Right atrium auricular region (tissue), 2 donors: Measurements from ENCODE around the gene EIF3K. TPM values are rescaled to one million over a fixed set of nuclear protein-coding genes. Genes with fewer than 3 reads are reported as not detected.

Experiments used
- DNase-seq: peaks from one replicate; pipeline ENCODE4 v3.0.0-alpha.2; 2019; ENCODE audit warnings: low spot score
- H3K27ac ChIP-seq, 2 donors: fragments of 200-600 bp; sonication (generic); 1 replicate in 1 of 2; 2 replicates in 1 of 2; pipeline ENCODE4 v1.5.1; 2016 to 2019
- H3K27me3 ChIP-seq, 2 donors: fragments of 200-600 bp; sonication (generic); one replicate each; pipeline versions ENCODE4 v1.5.1 to v1.6.0; 2017 to 2019
- H3K36me3 ChIP-seq: fragments of 200-600 bp; sonication (generic); one replicate; pipeline ENCODE4 v1.5.1; 2016
- H3K4me1 ChIP-seq, 2 donors: fragments of 200-600 bp; sonication (generic); one replicate each; pipeline versions ENCODE4 v1.5.1 to v1.6.0; 2017 to 2019
- H3K4me3 ChIP-seq, 2 donors: fragments of 200-600 bp; sonication (generic); 1 replicate in 1 of 2; 2 replicates in 1 of 2; pipeline ENCODE4 v1.5.1; 2017 to 2019; ENCODE audit warnings: mild to moderate bottlenecking in 1 of 2, moderate library complexity in 1 of 2
- H3K9me3 ChIP-seq, 2 donors: fragments of 200-600 bp; sonication (generic); one replicate each; pipeline ENCODE4 v1.5.1; 2019
- CTCF ChIP-seq, 2 donors: fragments of 200-600 bp; sonication (generic); IDR thresholded peaks; one replicate each; pipeline ENCODE4 v1.5.1; 2019; ENCODE audit warnings: antibody characterized with exemption in 2 of 2
- total RNA-seq, 2 donors: library from RNA; depleted of rRNA; stranded (reverse); fragments of >200 nt; gene quantifications; one replicate each; pipeline ENCODE4 v1.1.0, GENCODE V29; 2016

Gene EIF3K
- total RNA-seq, 2 donors from 2014 or later, result 716 to 786 TPM

DNA sequence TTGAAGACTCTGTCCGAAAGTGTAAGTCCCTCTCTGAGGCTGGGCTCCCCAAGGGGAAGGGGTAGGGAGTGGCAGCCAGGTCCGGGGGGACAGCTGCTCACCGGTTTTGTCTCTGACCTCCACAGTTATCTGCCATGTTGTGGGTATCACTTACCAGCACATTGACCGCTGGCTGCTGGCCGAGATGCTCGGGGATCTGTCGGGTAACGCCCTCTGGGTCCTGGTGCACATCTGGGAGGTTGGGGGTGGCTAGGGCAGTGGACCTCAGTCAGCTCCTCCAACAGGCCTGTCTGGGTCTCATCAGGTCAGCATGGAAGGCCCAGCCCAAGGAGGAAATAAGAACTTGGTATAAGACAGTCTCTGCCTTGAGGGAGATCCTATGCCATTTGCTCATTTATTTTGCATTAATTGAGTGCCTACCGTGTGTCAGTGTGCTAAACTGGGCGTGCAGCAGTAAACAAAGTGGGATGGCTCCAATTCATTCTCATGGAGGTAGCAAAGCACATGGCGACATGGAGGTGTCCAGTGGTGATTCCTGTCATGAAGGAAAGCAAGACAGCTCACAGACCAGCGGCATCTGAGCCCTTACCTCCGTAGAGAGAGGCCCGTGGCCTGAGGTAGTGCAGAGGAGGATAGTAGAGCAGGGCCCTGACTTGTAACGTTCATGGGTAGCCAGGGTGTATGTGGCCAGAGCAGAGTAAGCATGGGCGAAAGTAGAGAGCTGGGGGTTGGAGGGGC lies 13.7 kb downstream of the EIF3K start:
- H3K27me3 ChIP-seq, result no peaks in the 10 kb centered on the region
- H3K4me3 ChIP-seq, result no peak overlapping the region
- no peak overlapping the region for H3K27ac ChIP-seq
- H3K36me3 ChIP-seq, result peaks cover 85% of the 10 kb centered on the region
- DNase-seq, result no peak
- peaks cover 0 to 15% of the 10 kb centered on the region in 2 donors for H3K4me1 ChIP-seq
- H3K9me3 ChIP-seq, result no peaks in the 10 kb centered on the region
- TF ChIP-seq CTCF (IDR thresholded peaks at IDR 0.05), result no peak

DNA sequence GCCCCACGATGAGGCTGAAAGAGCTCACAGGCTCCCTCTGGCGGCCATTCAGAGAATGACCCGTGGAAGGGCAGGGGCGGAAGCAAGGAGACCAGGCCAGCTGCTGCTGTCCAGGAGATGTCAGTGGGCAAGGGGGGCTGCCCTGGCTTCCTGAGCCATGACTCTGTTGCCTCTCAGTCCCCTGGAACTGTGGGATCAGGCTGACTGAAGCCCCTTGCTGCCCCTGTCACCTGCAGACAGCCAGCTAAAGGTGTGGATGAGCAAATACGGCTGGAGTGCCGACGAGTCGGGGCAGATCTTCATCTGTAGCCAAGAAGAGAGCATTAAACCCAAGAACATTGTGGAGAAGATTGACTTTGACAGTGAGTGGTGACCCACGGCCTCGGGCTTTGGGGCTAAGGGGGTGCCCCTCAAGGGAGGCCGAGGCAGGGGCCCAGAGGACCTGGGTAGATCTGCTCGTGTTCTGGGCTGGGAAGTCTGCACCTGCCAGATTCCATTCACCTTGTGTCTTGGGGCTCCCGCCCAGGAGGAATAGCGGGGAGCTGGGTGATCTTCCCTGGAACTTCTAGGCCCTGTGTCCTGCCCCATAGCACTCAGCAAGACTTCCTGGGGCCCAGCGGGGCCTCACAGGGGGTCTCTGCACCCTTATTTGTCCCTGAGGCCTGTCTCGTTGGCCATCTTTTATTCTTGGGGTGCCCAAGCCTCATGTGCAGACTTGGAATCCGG lies 15.9 kb downstream of the EIF3K start:
- no peaks in the 10 kb centered on the region for H3K27me3 ChIP-seq
- peaks cover 0 to 21% of the 10 kb centered on the region in 2 donors for H3K4me1 ChIP-seq
- no peaks in the 10 kb centered on the region for H3K9me3 ChIP-seq
- peak overlapping the region; percentile 15 to 31 for H3K27ac ChIP-seq
- peaks cover 63% of the 10 kb centered on the region for H3K36me3 ChIP-seq
- TF ChIP-seq CTCF (IDR thresholded peaks at IDR 0.05), result peak; percentile 77 to 98
- DNase-seq, result peak; percentile 79
- H3K4me3 ChIP-seq, result no peak overlapping the region

DNA sequence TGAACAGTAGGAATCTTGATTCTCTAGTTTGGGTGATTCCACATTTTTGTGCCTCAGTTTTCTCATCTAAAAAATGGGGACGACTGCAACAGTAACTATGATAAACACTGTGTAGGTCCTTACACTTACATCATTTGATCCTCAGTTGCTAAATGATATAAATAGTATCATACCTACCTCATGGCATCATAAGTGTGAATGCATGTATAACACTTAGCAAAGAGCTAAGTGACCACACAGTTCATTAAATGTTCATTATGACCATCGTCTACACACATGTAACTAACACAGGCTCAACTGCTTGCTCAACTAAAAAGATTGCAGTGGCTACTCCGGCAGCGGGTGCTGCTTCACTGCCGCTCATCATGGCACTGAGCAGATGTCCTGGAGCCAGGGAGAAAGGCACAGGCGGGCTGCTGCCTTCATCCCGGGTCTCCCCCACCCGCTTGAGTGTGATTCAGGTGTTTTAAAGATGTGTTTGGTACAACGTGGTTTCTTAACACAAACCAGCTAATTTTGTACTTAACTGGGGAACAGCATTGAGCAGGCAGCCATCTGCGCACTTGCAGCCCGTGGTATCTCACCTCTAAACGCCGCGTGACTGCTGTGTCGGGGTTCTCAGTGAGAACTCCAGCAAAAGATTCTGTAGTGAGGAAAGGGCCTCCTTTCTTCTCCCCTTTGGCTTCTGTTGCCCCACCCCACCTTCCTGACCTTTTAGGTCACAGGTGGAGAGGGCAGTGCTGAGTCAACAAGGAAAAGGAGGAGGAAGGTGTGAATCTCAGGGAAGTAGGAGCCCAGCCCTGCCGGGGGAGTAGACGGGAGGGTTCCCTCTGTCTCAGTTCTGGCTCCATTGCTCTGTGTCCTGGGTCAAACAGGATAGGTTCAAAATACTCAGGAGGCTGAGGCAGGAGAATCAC lies 16.8 kb downstream of the EIF3K start:
- TF ChIP-seq CTCF (IDR thresholded peaks at IDR 0.05), result no peak
- H3K27me3 ChIP-seq, result no peaks in the 10 kb centered on the region
- H3K4me1 ChIP-seq, result peaks cover 0 to 28% of the 10 kb centered on the region in 2 donors
- H3K36me3 ChIP-seq, result peaks cover 54% of the 10 kb centered on the region
- H3K27ac ChIP-seq, result peak overlapping the region; percentile 41 to 65
- DNase-seq, result no peak
- no peaks in the 10 kb centered on the region for H3K9me3 ChIP-seq
- no peak overlapping the region for H3K4me3 ChIP-seq

- peaks cover 27% of the 10 kb centered on the region for H3K36me3 ChIP-seq
- H3K4me1 ChIP-seq, result peaks cover 0 to 31% of the 10 kb centered on the region in 2 donors
- H3K27me3 ChIP-seq, result no peaks in the 10 kb centered on the region
- no peak for DNase-seq
- H3K4me3 ChIP-seq, result no peak overlapping the region
- H3K27ac ChIP-seq, result no peak overlapping the region
- TF ChIP-seq CTCF (IDR thresholded peaks at IDR 0.05), result no peak
- H3K9me3 ChIP-seq, result no peaks in the 10 kb centered on the region
Measured at GRCh38 chr19:38638461-38638860, 19.5 kb downstream of the EIF3K start.

- peaks cover 23% of the 10 kb centered on the region for H3K36me3 ChIP-seq
- H3K27ac ChIP-seq, result peak overlapping the region; percentile 55 to 60
- no peak for DNase-seq
- no peaks in the 10 kb centered on the region for H3K9me3 ChIP-seq
- H3K4me3 ChIP-seq, result no peak overlapping the region
- peaks cover 0 to 31% of the 10 kb centered on the region in 2 donors for H3K4me1 ChIP-seq
- no peaks in the 10 kb centered on the region for H3K27me3 ChIP-seq
- TF ChIP-seq CTCF (IDR thresholded peaks at IDR 0.05), result no peak
Measured at GRCh38 chr19:38639679-38640078, 20.7 kb downstream of the EIF3K start.
